H1 (cell line): ENCODE data around the gene SH3GL2. TPM values are rescaled to one million over a fixed set of nuclear protein-coding genes. Genes with fewer than 3 reads are reported as not detected.

Experiments used
- CTCF ChIA-PET: fragments of 300-600 bp; sonication (Branson Sonifier 250); formaldehyde crosslinking; loops from one replicate; lab custom pipeline; 2021; ENCODE audit not compliant: partially characterized antibody; lab: Charles Lee
- POLR2A ChIA-PET: fragments of 300-600 bp; sonication (Branson Sonifier 250); formaldehyde crosslinking; loops from one replicate; lab custom pipeline; 2021; ENCODE audit warnings: inconsistent platforms; ENCODE audit not compliant: partially characterized antibody; lab: Charles Lee
- DNase-seq, 2 experiments: peaks; one replicate each; pipeline versions ENCODE4 v3.0.0 to v3.0.0-alpha.2; 2010 to 2022; ENCODE audit warnings: low spot score in 2 of 2, low read depth in 1 of 2, mixed read lengths in 1 of 2
- FAIRE-seq: peaks from 2 replicates; lab custom pipeline; 2011; peaks lifted over from hg19 to GRCh38; lab: Jason Lieb, UNC
- H2AFZ ChIP-seq: 2 replicates; pipeline ENCODE4 v1.8.1; 2012; ENCODE audit warnings: low read length, inconsistent platforms
- H2AK5ac ChIP-seq: 2 replicates; pipeline ENCODE4 v1.6.1; 2013; ENCODE audit warnings: low read depth, low read length
- H2BK120ac ChIP-seq: replicated peaks from 2 replicates; pipeline ENCODE3; 2013; ENCODE audit warnings: low read depth, low read length, inconsistent platforms
- H2BK12ac ChIP-seq: 2 replicates; pipeline ENCODE4 v1.6.1; 2013; ENCODE audit warnings: low read depth, low read length
- H2BK15ac ChIP-seq: 2 replicates; pipeline ENCODE4 v1.6.1; 2013; ENCODE audit warnings: low read length
- H2BK20ac ChIP-seq: 2 replicates; pipeline ENCODE4 v1.6.1; 2013; ENCODE audit warnings: low read length
- H2BK5ac ChIP-seq: 2 replicates; pipeline ENCODE4 v1.6.1; 2013; ENCODE audit warnings: low read depth, low read length
- H3K14ac ChIP-seq: 2 replicates; pipeline ENCODE4 v1.6.1; 2013; ENCODE audit warnings: inconsistent platforms; ENCODE audit not compliant: insufficient read length
- H3K18ac ChIP-seq: 2 replicates; pipeline ENCODE4 v1.6.1; 2013; ENCODE audit warnings: low read length; ENCODE audit errors: extremely low read depth
- H3K23ac ChIP-seq: 2 replicates; pipeline ENCODE4 v1.6.1; 2013; ENCODE audit warnings: inconsistent platforms; ENCODE audit not compliant: insufficient read length
- H3K23me2 ChIP-seq: 2 replicates; pipeline ENCODE4 v1.6.1; 2013; ENCODE audit warnings: low read depth, low read length
- H3K27ac ChIP-seq: 2 replicates; pipeline ENCODE4 v1.6.1; 2011; ENCODE audit warnings: low read depth, low read length, inconsistent platforms
- H3K27me3 ChIP-seq, 4 experiments: replicated peaks in 1 of 4; 1 replicate in 1 of 4; 2 replicates in 3 of 4; pipeline versions ENCODE4 v1.6.1 to v1.8.1; 2011 to 2013; ENCODE audit warnings: low read length in 3 of 4, mild to moderate bottlenecking in 3 of 4, inconsistent platforms in 2 of 4, mixed read lengths in 2 of 4, moderate library complexity in 1 of 4; ENCODE audit not compliant: control insufficient read depth in 3 of 4, insufficient read depth in 3 of 4; ENCODE audit errors: extremely low read depth in 1 of 4
- H3K36me3 ChIP-seq, 4 experiments: 2 replicates each; pipeline versions ENCODE4 v1.6.1 to v1.8.1; 2011 to 2013; ENCODE audit warnings: mild to moderate bottlenecking in 4 of 4, low read length in 3 of 4, moderate library complexity in 2 of 4, control low read depth in 1 of 4, inconsistent platforms in 1 of 4; ENCODE audit not compliant: insufficient read depth in 4 of 4, control insufficient read depth in 2 of 4
- H3K4ac ChIP-seq: replicated peaks from 2 replicates; pipeline ENCODE3; 2013; ENCODE audit warnings: low read length, low read depth, mixed read lengths, inconsistent platforms; ENCODE audit not compliant: insufficient read length
- H3K4me1 ChIP-seq, 4 experiments: replicated peaks in 1 of 4; 1 replicate in 1 of 4; 2 replicates in 3 of 4; pipeline versions ENCODE4 v1.6.1 to v1.8.1; 2011 to 2013; ENCODE audit warnings: low read length in 3 of 4, inconsistent platforms in 2 of 4, mixed read lengths in 1 of 4; ENCODE audit not compliant: insufficient read depth in 4 of 4, control insufficient read depth in 3 of 4
- H3K4me2 ChIP-seq, 2 experiments: 2 replicates each; pipeline versions ENCODE4 v1.6.1 to v1.8.1; 2011 to 2013; ENCODE audit warnings: low read depth in 2 of 2, low read length in 2 of 2, control low read depth in 1 of 2, inconsistent platforms in 1 of 2, mild to moderate bottlenecking in 1 of 2; ENCODE audit not compliant: insufficient read depth in 1 of 2
- H3K4me3 ChIP-seq, 4 experiments: fragments of 200-600, 300-600 bp in 1 of 4; sonication (generic), shearing (Covaris generic), sonication (Bioruptor Twin) in 1 of 4; 2 replicates each; pipeline versions ENCODE4 v1.5.1 to v1.8.1; 2011 to 2016; ENCODE audit warnings: low read length in 4 of 4, low read depth in 3 of 4, control low read depth in 2 of 4, inconsistent platforms in 2 of 4, mild to moderate bottlenecking in 2 of 4, mixed read lengths in 1 of 4, moderate library complexity in 1 of 4; ENCODE audit not compliant: insufficient read depth in 2 of 4; ENCODE audit errors: extremely low read depth in 1 of 4
- H3K56ac ChIP-seq: replicated peaks from 2 replicates; pipeline ENCODE3; 2013; ENCODE audit warnings: low read depth, mild to moderate bottlenecking, mixed read lengths, low read length, inconsistent platforms; ENCODE audit not compliant: insufficient read length
- H3K79me1 ChIP-seq: 2 replicates; pipeline ENCODE4 v1.6.1; 2013; ENCODE audit warnings: low read depth, low read length, control low read depth
- H3K79me2 ChIP-seq, 2 experiments: 2 replicates each; pipeline versions ENCODE4 v1.6.1 to v1.8.1; 2012 to 2013; ENCODE audit warnings: low read length in 2 of 2, mild to moderate bottlenecking in 2 of 2, inconsistent platforms in 1 of 2; ENCODE audit not compliant: insufficient read depth in 2 of 2, control insufficient read depth in 1 of 2
- H3K9ac ChIP-seq, 4 experiments: replicated peaks in 1 of 4; 1 replicate in 1 of 4; 2 replicates in 3 of 4; pipeline versions ENCODE4 v1.6.1 to v1.8.1; 2011 to 2013; ENCODE audit warnings: low read depth in 3 of 4, low read length in 3 of 4, control low read depth in 2 of 4, mild to moderate bottlenecking in 2 of 4, moderate library complexity in 2 of 4, inconsistent platforms in 1 of 4; ENCODE audit errors: extremely low read depth in 1 of 4
- H3K9me3 ChIP-seq, 2 experiments: 2 replicates each; pipeline versions ENCODE4 v1.6.1 to v1.8.1; 2012 to 2013; ENCODE audit warnings: mild to moderate bottlenecking in 2 of 2, moderate library complexity in 2 of 2, control low read depth in 1 of 2, inconsistent platforms in 1 of 2, low read depth in 1 of 2, low read length in 1 of 2, mixed read lengths in 1 of 2; ENCODE audit not compliant: insufficient read depth in 2 of 2
- H4K20me1 ChIP-seq, 2 experiments: replicated peaks in 1 of 2; 2 replicates each; pipeline versions ENCODE3 to v1.8.1; 2011 to 2013; ENCODE audit warnings: inconsistent platforms in 2 of 2, low read length in 2 of 2, mild to moderate bottlenecking in 1 of 2; ENCODE audit not compliant: insufficient read depth in 2 of 2, control insufficient read depth in 1 of 2
- H4K5ac ChIP-seq: 2 replicates; pipeline ENCODE4 v1.6.1; 2013; ENCODE audit warnings: low read length, low read depth, mixed read lengths, inconsistent platforms; ENCODE audit not compliant: insufficient read length
- H4K8ac ChIP-seq: 2 replicates; pipeline ENCODE4 v1.8.0; 2013; ENCODE audit warnings: mild to moderate bottlenecking, moderate library complexity, low read length, inconsistent platforms; ENCODE audit not compliant: insufficient read depth; ENCODE audit errors: extremely low read depth
- H4K91ac ChIP-seq: replicated peaks from 2 replicates; pipeline ENCODE3; 2013; ENCODE audit warnings: low read length, mixed read lengths, inconsistent platforms; ENCODE audit not compliant: insufficient read length
- ATF2 ChIP-seq: IDR thresholded peaks from 2 replicates; pipeline ENCODE4 v1.6.1; 2012; ENCODE audit warnings: low read length, inconsistent platforms
- CBX5 ChIP-seq: fragments of 300-800, 300-1000 bp; sonication (generic); IDR thresholded peaks from 2 replicates; pipeline ENCODE4 v1.7.1; 2016; ENCODE audit warnings: antibody characterized with exemption, low read length, low read depth
- CTCF ChIP-seq, 3 experiments: IDR thresholded peaks; 1 replicate in 2 of 3; 2 replicates in 1 of 3; pipeline versions ENCODE4 v1.5.1 to v1.6.1; 2011; ENCODE audit warnings: low read length in 3 of 3, mild to moderate bottlenecking in 3 of 3, inconsistent platforms in 2 of 3, low read depth in 1 of 3, moderate library complexity in 1 of 3; ENCODE audit not compliant: insufficient read depth in 1 of 3; ENCODE audit errors: control extremely low read depth in 1 of 3
- E2F6 ChIP-seq: IDR thresholded peaks from 2 replicates; pipeline ENCODE4 v1.6.1; 2012; ENCODE audit warnings: inconsistent platforms
- EGR1 ChIP-seq: IDR thresholded peaks from 2 replicates; pipeline ENCODE4 v1.6.1; 2011; ENCODE audit warnings: low read depth, low read length, borderline replicate concordance
- EZH2 ChIP-seq: fragments of 200-600 bp; sonication (generic); IDR thresholded peaks from 2 replicates; pipeline ENCODE4 v1.7.1; 2012; ENCODE audit warnings: low read depth, mild to moderate bottlenecking, moderate library complexity, low read length, inconsistent platforms; ENCODE audit not compliant: severe bottlenecking
- NRF1 ChIP-seq: IDR thresholded peaks from 2 replicates; pipeline ENCODE4 v1.6.1; 2011; ENCODE audit warnings: mild to moderate bottlenecking, low read depth, low read length, improper control_type of control experiment
- WGBS, 2 experiments: shearing (Covaris generic) in 1 of 2; methylation state at CpG; one replicate each; pipeline versions ENCODE4 v1.1.6 to v1.1.7; 2013 to 2015; ENCODE audit warnings: low lambda C conversion rate in 2 of 2, mixed read lengths in 2 of 2, inconsistent platforms in 1 of 2, low coverage in 1 of 2, missing lambda C conversion rate in 1 of 2; ENCODE audit not compliant: insufficient replicate concordance in 2 of 2, insufficient coverage in 1 of 2, insufficient read length in 1 of 2; ENCODE audit errors: extremely low coverage in 1 of 2, missing lambda C conversion rate in 1 of 2; 5-methylcytosine and 5-hydroxymethylcytosine counted together
- polyA plus RNA-seq, 7 experiments: library from polyadenylated mRNA; depleted of rRNA in 3 of 7; stranded (reverse) in 5 of 7; unstranded in 2 of 7; fragments of >200 nt in 5 of 7; fragments of 200-250 nt in 2 of 7; gene quantifications; 1 replicate in 5 of 7; 2 replicates in 1 of 7; 4 replicates in 1 of 7; pipeline versions ENCODE4 v1.2.1 to v1.2.3, GENCODE V29; 2011 to 2013; ENCODE audit warnings: missing spikeins in 2 of 7, mixed read lengths in 2 of 7
- total RNA-seq: library from RNA; stranded (reverse); fragmentation: NEBNext Ultra II Directional; extraction: Animal tissue kit (Norgen Biotek cat#: 25700); gene quantifications from 2 replicates; pipeline ENCODE4 v1.2.1, GENCODE V29; 2021

SH3GL2 gene
- total and polyA plus RNA-seq, 2 of the 8 experiments (the other 6 are each of a cell fraction or from before 2014, with no cell fraction given), result 4.7 to 5.3 TPM

- H4K8ac ChIP-seq, result no peak overlapping the region
- H2BK5ac ChIP-seq, result no peak overlapping the region
- no peak overlapping the region for H4K91ac ChIP-seq
- H3K14ac ChIP-seq, result no peak overlapping the region
- 88% methylated on average over 5 of the region's 5 CpGs; no CpG with 5 or more reads in 1 of the 2 experiments for WGBS, 2 experiments
- no peaks in the 10 kb centered on the region for H3K27me3 ChIP-seq
- FAIRE-seq (no peak), DNase-seq (no peak)
- no peak overlapping the region for H2BK20ac ChIP-seq
- H2AFZ ChIP-seq, result no peak overlapping the region
- no peak overlapping the region for H3K4me2 ChIP-seq
- H2BK12ac ChIP-seq, result no peak overlapping the region
- H2BK15ac ChIP-seq, result no peak overlapping the region
- H3K9ac ChIP-seq, result no peak overlapping the region
- ChIA-PET POLR2A (no interaction called here), CTCF (interaction anchor here (0.6 to 1.2 kb wide), 3 partner anchors 15 to 323 kb away, joined by 3 to 4 read pairs (median 3); no protein-coding TSS in a partner anchor)
- H3K27ac ChIP-seq, result no peak overlapping the region
- H3K36me3 ChIP-seq, result no peaks in the 10 kb centered on the region
- no peak overlapping the region for H3K18ac ChIP-seq
- peaks cover 8 to 18% of the 10 kb centered on the region in 2 experiments; a peak in 2 of 4 replicates for H3K9me3 ChIP-seq
- no peak overlapping the region for H4K5ac ChIP-seq
- H4K20me1 ChIP-seq, result no peaks in the 10 kb centered on the region
- no peak overlapping the region for H3K4me3 ChIP-seq
- H3K23ac ChIP-seq, result no peak overlapping the region
- H2BK120ac ChIP-seq, result no peak overlapping the region
- no peak overlapping the region for H3K4ac ChIP-seq
- H3K79me1 ChIP-seq, result no peaks in the 10 kb centered on the region
- no peaks in the 10 kb centered on the region for H3K79me2 ChIP-seq
- H3K56ac ChIP-seq, result no peak overlapping the region
- no peaks in the 10 kb centered on the region; the same call in 1 of the 2 replicates for H3K23me2 ChIP-seq
- no peaks in the 10 kb centered on the region for H3K4me1 ChIP-seq
- H2AK5ac ChIP-seq, result no peak overlapping the region
- TF ChIP-seq CTCF (IDR thresholded peaks at IDR 0.05; ENCODE audit: control extremely low read depth in 1 of 3, insufficient read depth in 1 of 3, low read depth in 1 of 3, low read length in 3 of 3), result no peak
- TF ChIP-seq ATF2, result no peak
- no peak for TF ChIP-seq EZH2
- TF ChIP-seq NRF1, result no peak
- no peak for TF ChIP-seq CBX5
- no peak for TF ChIP-seq E2F6
- TF ChIP-seq EGR1, result no peak
These were observed 260.9 kb downstream of the SH3GL2 start for GRCh38 chr9:17839776-17840175.
